ENCODE results near the gene PUM1.

- TF ChIP-seq CTCF (IDR thresholded peaks at IDR 0.05) (no peak), POLR2A (IDR thresholded peaks at IDR 0.05) (no peak)
Measured at GRCh38 chr1:31019401-31019800, 46.1 kb downstream of the PUM1 start.

Data from right lobe of liver (tissue), 4 donors.